Natural killer cell (primary cell): ENCODE data around the gene SKI. TPM values are rescaled to one million over a fixed set of nuclear protein-coding genes. Genes with fewer than 3 reads are reported as not detected.

Experiments
- ATAC-seq, 3 donors: fragments of 150-1000 bp in 2 of 3; fragments of 200-7000 bp in 1 of 3; cut with Tn5 transposase; 1 replicate in 1 of 3; 2 replicates in 2 of 3; pipeline ENCODE4 v1.10.0; 2021; ENCODE audit warnings: mild to moderate bottlenecking in 2 of 3, moderate library complexity in 2 of 3
- DNase-seq, 2 donors: peaks; one replicate each; pipeline versions ENCODE4 v3.0.0 to v3.0.0-alpha.2; 2013 to 2021; ENCODE audit warnings: mixed read lengths in 1 of 2
- H3K27ac ChIP-seq: one replicate; pipeline ENCODE4 v1.5.1; 2013; ENCODE audit warnings: mild to moderate bottlenecking, low read length
- H3K27me3 ChIP-seq: one replicate; pipeline ENCODE4 v1.6.1; 2013; ENCODE audit warnings: low read length; ENCODE audit not compliant: control insufficient read depth, insufficient read depth
- H3K36me3 ChIP-seq: one replicate; pipeline ENCODE4 v1.6.1; 2013; ENCODE audit warnings: low read length; ENCODE audit not compliant: control insufficient read depth, insufficient read depth
- H3K4me1 ChIP-seq: one replicate; pipeline ENCODE4 v1.6.1; 2013; ENCODE audit warnings: low read length; ENCODE audit not compliant: control insufficient read depth, insufficient read depth
- H3K4me3 ChIP-seq: one replicate; pipeline ENCODE4 v1.5.1; 2013; ENCODE audit warnings: low read length
- H3K9me3 ChIP-seq: one replicate; pipeline ENCODE4 v1.6.1; 2013; ENCODE audit warnings: low read length; ENCODE audit not compliant: control insufficient read depth, insufficient read depth
- H3K27ac Mint-ChIP-seq, 2 donors: one replicate each; pipeline ENCODE4 v1.8.0; 2022; ENCODE audit warnings: mild to moderate bottlenecking in 2 of 2, mixed read lengths in 2 of 2, moderate library complexity in 1 of 2
- H3K27me3 Mint-ChIP-seq, 2 donors: one replicate each; pipeline ENCODE4 v1.8.0; 2022; ENCODE audit warnings: low read depth in 2 of 2, mixed read lengths in 2 of 2
- H3K36me3 Mint-ChIP-seq: one replicate; pipeline ENCODE4 v1.8.0; 2022; ENCODE audit warnings: mixed read lengths
- H3K4me1 Mint-ChIP-seq, 2 donors: one replicate each; pipeline ENCODE4 v1.8.0; 2022; ENCODE audit warnings: mixed read lengths in 2 of 2
- H3K4me3 Mint-ChIP-seq: one replicate; pipeline ENCODE4 v1.8.0; 2022; ENCODE audit warnings: mild to moderate bottlenecking, moderate library complexity, mixed read lengths
- H3K9me3 Mint-ChIP-seq, 2 donors: one replicate each; pipeline ENCODE4 v1.8.0; 2022; ENCODE audit warnings: mixed read lengths in 2 of 2
- CTCF ChIP-seq: fragments of 200-600 bp; IDR thresholded peaks from one replicate; pipeline ENCODE4 v1.8.0; 2022; ENCODE audit warnings: antibody characterized with exemption
- WGBS: methylation state at CpG from one replicate; pipeline ENCODE4 v1.1.7; 2013; ENCODE audit warnings: missing lambda C conversion rate; ENCODE audit not compliant: insufficient coverage; 5-methylcytosine and 5-hydroxymethylcytosine counted together
- intact Hi-C: fragments of 100-400 bp; cut with micrococcal nuclease; formaldehyde crosslinking; loops from one replicate; pipeline ENCODE4 v1.14.2; 2022
- total RNA-seq, 4 donors: library from RNA; stranded (reverse); fragments of 120-200 nt in 1 of 4; gene quantifications; one replicate each; pipeline versions ENCODE4 v1.2.3 to v1.2.4, GENCODE V29; 2013 to 2022

Gene SKI
- total RNA-seq, 3 donors from 2014 or later (not counting 1 experiment from before 2014, with no cell fraction given), result 96.9 to 145 (median 140) TPM

GRCh38 chr1:2287649-2288048 lies 59.5 kb downstream of the SKI start:
- WGBS, result 95% methylated on average over 14 of the region's 14 CpGs

GRCh38 chr1:2288311-2288710 lies 60.2 kb downstream of the SKI start:
- no peak overlapping the region for H3K27ac ChIP-seq
- H3K4me1 Mint-ChIP-seq, result peaks cover 45 to 54% of the 10 kb centered on the region in 2 donors
- H3K4me3 ChIP-seq, result no peak overlapping the region
- no peaks in the 10 kb centered on the region for H3K9me3 ChIP-seq
- intact Hi-C loops, result no loop called here
- DNase-seq (peak in 1 of 2 donors; percentile 55), ATAC-seq (no peak)
- H3K4me1 ChIP-seq, result peaks cover 56% of the 10 kb centered on the region
- no peak for TF ChIP-seq CTCF
- peak overlapping the region in 1 of 2 donors; percentile 36 for H3K27ac Mint-ChIP-seq
- H3K36me3 ChIP-seq, result no peaks in the 10 kb centered on the region
- H3K27me3 Mint-ChIP-seq, result no peaks in the 10 kb centered on the region
- H3K36me3 Mint-ChIP-seq, result no peaks in the 10 kb centered on the region
- H3K9me3 Mint-ChIP-seq, result no peaks in the 10 kb centered on the region
- no peaks in the 10 kb centered on the region for H3K27me3 ChIP-seq
- WGBS, result 78% methylated on average over 10 of the region's 10 CpGs
- H3K4me3 Mint-ChIP-seq, result no peak overlapping the region

More at GRCh38 chr1:2287649-2288048, 59.5 kb downstream of the SKI start:
- Histone ChIP-seq H3K27me3 (no peaks in the 10 kb centered on the region), H3K4me3 (no peak overlapping the region), H3K9me3 (no peaks in the 10 kb centered on the region), H3K36me3 (no peaks in the 10 kb centered on the region), H3K4me1 (peaks cover 50% of the 10 kb centered on the region), H3K27ac (no peak overlapping the region)
- Mint-ChIP-seq H3K27ac (peak overlapping the region in 1 of 2 donors; percentile 36), H3K4me3 (no peak overlapping the region), H3K36me3 (no peaks in the 10 kb centered on the region), H3K27me3 (no peaks in the 10 kb centered on the region), H3K9me3 (no peaks in the 10 kb centered on the region), H3K4me1 (peaks cover 41 to 48% of the 10 kb centered on the region in 2 donors)
- ATAC-seq (no peak), DNase-seq (no peak)
- intact Hi-C loops, result no loop called here
- no peak for TF ChIP-seq CTCF

GRCh38 chr1:2288816-2289536 lies 60.9 kb downstream of the SKI start:
- ATAC-seq, result no peak
- intact Hi-C loops, result no loop called here
- Histone ChIP-seq H3K36me3 (no peaks in the 10 kb centered on the region), H3K9me3 (no peaks in the 10 kb centered on the region), H3K27ac (no peak overlapping the region), H3K4me3 (no peak overlapping the region), H3K27me3 (no peaks in the 10 kb centered on the region), H3K4me1 (peaks cover 61% of the 10 kb centered on the region)
- WGBS, result 90% methylated on average over 19 of the region's 20 CpGs
- Mint-ChIP-seq H3K36me3 (no peaks in the 10 kb centered on the region), H3K4me1 (peaks cover 52 to 61% of the 10 kb centered on the region in 2 donors), H3K9me3 (no peaks in the 10 kb centered on the region), H3K27ac (peak overlapping the region; percentile 18 to 95), H3K27me3 (no peaks in the 10 kb centered on the region), H3K4me3 (no peak overlapping the region)
- TF ChIP-seq CTCF, result no peak
- DNase-seq, result no peak

GRCh38 chr1:2289607-2290006 lies 61.5 kb downstream of the SKI start:
- no peaks in the 10 kb centered on the region for H3K9me3 Mint-ChIP-seq

More at GRCh38 chr1:2289607-2290006, 61.5 kb downstream of the SKI start:
- no peak for TF ChIP-seq CTCF
- H3K27ac Mint-ChIP-seq, result peak overlapping the region; percentile 95 to 97
- H3K36me3 ChIP-seq, result no peaks in the 10 kb centered on the region
- DNase-seq, result no peak
- intact Hi-C loops, result loop anchor here (1.0 to 2.0 kb wide), 3 partner anchors 12 to 55 kb away; no protein-coding TSS in a partner anchor
- no peaks in the 10 kb centered on the region for H3K27me3 ChIP-seq
- no peak overlapping the region for H3K4me3 ChIP-seq
- H3K36me3 Mint-ChIP-seq, result no peaks in the 10 kb centered on the region
- no peaks in the 10 kb centered on the region for H3K27me3 Mint-ChIP-seq
- H3K9me3 ChIP-seq, result no peaks in the 10 kb centered on the region
- peaks cover 68% of the 10 kb centered on the region for H3K4me1 ChIP-seq
- H3K4me1 Mint-ChIP-seq, result peaks cover 54 to 67% of the 10 kb centered on the region in 2 donors
- no peak for ATAC-seq
- WGBS, result 76% methylated on average over 9 of the region's 9 CpGs
- H3K27ac ChIP-seq, result no peak overlapping the region
- peak overlapping the region; percentile 92 for H3K4me3 Mint-ChIP-seq
